ENCODE data around the gene FBXL7. TPM values are rescaled to one million over a fixed set of nuclear protein-coding genes. Genes with fewer than 3 reads are reported as not detected.

The FBXL7 gene
- total and polyA plus RNA-seq, 9 of the 15 experiments (the other 6 are each of a cell fraction or from before 2014, with no cell fraction given), result 0.04 to 0.08 TPM; not detected in 7

GRCh38 chr5:15499528-15500324 is at the start of gene FBXL7 (continued):
- TF ChIP-seq ZNF77 (CRISPR knock-in tag; IDR thresholded peaks at IDR 0.05) (no peak), FOXJ3 (CRISPR knock-in tag; IDR thresholded peaks at IDR 0.05) (no peak), MCM2 (IDR thresholded peaks at IDR 0.05; ENCODE audit: low read depth) (no peak), MAFK (IDR thresholded peaks at IDR 0.05; ENCODE audit: low read length) (no peak), HNRNPH1 (optimal IDR thresholded peaks at IDR 0.05; ENCODE audit: low read depth, low read length) (no peak), RCOR1 (IDR thresholded peaks at IDR 0.05; ENCODE audit: borderline replicate concordance in 1 of 2, low read depth in 2 of 2, low read length in 2 of 2) (no peak), CBFB (CRISPR knock-in tag; IDR thresholded peaks at IDR 0.05) (no peak), CLOCK (CRISPR knock-in tag; IDR thresholded peaks at IDR 0.05; ENCODE audit: borderline replicate concordance) (no peak), ZNF511 (CRISPR knock-in tag; IDR thresholded peaks at IDR 0.05) (no peak)

Measured in K562 (cell line).